Natural killer cell (primary cell): Measurements from ENCODE around the gene PARVB. TPM values are rescaled to one million over a fixed set of nuclear protein-coding genes. Genes with fewer than 3 reads are reported as not detected.

Experiments used
- ATAC-seq, 3 donors: fragments of 150-1000 bp in 2 of 3; fragments of 200-7000 bp in 1 of 3; cut with Tn5 transposase; 1 replicate in 1 of 3; 2 replicates in 2 of 3; pipeline ENCODE4 v1.10.0; 2021; ENCODE audit warnings: mild to moderate bottlenecking in 2 of 3, moderate library complexity in 2 of 3
- DNase-seq, 2 donors: peaks; one replicate each; pipeline versions ENCODE4 v3.0.0 to v3.0.0-alpha.2; 2013 to 2021; ENCODE audit warnings: mixed read lengths in 1 of 2
- H3K27ac ChIP-seq: one replicate; pipeline ENCODE4 v1.5.1; 2013; ENCODE audit warnings: mild to moderate bottlenecking, low read length
- H3K27me3 ChIP-seq: one replicate; pipeline ENCODE4 v1.6.1; 2013; ENCODE audit warnings: low read length; ENCODE audit not compliant: control insufficient read depth, insufficient read depth
- H3K36me3 ChIP-seq: one replicate; pipeline ENCODE4 v1.6.1; 2013; ENCODE audit warnings: low read length; ENCODE audit not compliant: control insufficient read depth, insufficient read depth
- H3K4me1 ChIP-seq: one replicate; pipeline ENCODE4 v1.6.1; 2013; ENCODE audit warnings: low read length; ENCODE audit not compliant: control insufficient read depth, insufficient read depth
- H3K4me3 ChIP-seq: one replicate; pipeline ENCODE4 v1.5.1; 2013; ENCODE audit warnings: low read length
- H3K9me3 ChIP-seq: one replicate; pipeline ENCODE4 v1.6.1; 2013; ENCODE audit warnings: low read length; ENCODE audit not compliant: control insufficient read depth, insufficient read depth
- H3K27ac Mint-ChIP-seq, 2 donors: one replicate each; pipeline ENCODE4 v1.8.0; 2022; ENCODE audit warnings: mild to moderate bottlenecking in 2 of 2, mixed read lengths in 2 of 2, moderate library complexity in 1 of 2
- H3K27me3 Mint-ChIP-seq, 2 donors: one replicate each; pipeline ENCODE4 v1.8.0; 2022; ENCODE audit warnings: low read depth in 2 of 2, mixed read lengths in 2 of 2
- H3K36me3 Mint-ChIP-seq: one replicate; pipeline ENCODE4 v1.8.0; 2022; ENCODE audit warnings: mixed read lengths
- H3K4me1 Mint-ChIP-seq, 2 donors: one replicate each; pipeline ENCODE4 v1.8.0; 2022; ENCODE audit warnings: mixed read lengths in 2 of 2
- H3K4me3 Mint-ChIP-seq: one replicate; pipeline ENCODE4 v1.8.0; 2022; ENCODE audit warnings: mild to moderate bottlenecking, moderate library complexity, mixed read lengths
- H3K9me3 Mint-ChIP-seq, 2 donors: one replicate each; pipeline ENCODE4 v1.8.0; 2022; ENCODE audit warnings: mixed read lengths in 2 of 2
- CTCF ChIP-seq: fragments of 200-600 bp; IDR thresholded peaks from one replicate; pipeline ENCODE4 v1.8.0; 2022; ENCODE audit warnings: antibody characterized with exemption
- WGBS: methylation state at CpG from one replicate; pipeline ENCODE4 v1.1.7; 2013; ENCODE audit warnings: missing lambda C conversion rate; ENCODE audit not compliant: insufficient coverage; 5-methylcytosine and 5-hydroxymethylcytosine counted together
- intact Hi-C: fragments of 100-400 bp; cut with micrococcal nuclease; formaldehyde crosslinking; loops from one replicate; pipeline ENCODE4 v1.14.2; 2022
- total RNA-seq, 4 donors: library from RNA; stranded (reverse); fragments of 120-200 nt in 1 of 4; gene quantifications; one replicate each; pipeline versions ENCODE4 v1.2.3 to v1.2.4, GENCODE V29; 2013 to 2022

Gene PARVB
- total RNA-seq, 3 donors from 2014 or later (not counting 1 experiment from before 2014, with no cell fraction given) = 2.9 to 12.5 (median 8.1) TPM

GRCh38 chr22:44026630-44027511 lies 2.8 kb downstream of the PARVB start:
- H3K4me1 ChIP-seq = peaks cover 44% of the 10 kb centered on the region
- intact Hi-C loops = no loop called here
- no peak for TF ChIP-seq CTCF

DNA sequence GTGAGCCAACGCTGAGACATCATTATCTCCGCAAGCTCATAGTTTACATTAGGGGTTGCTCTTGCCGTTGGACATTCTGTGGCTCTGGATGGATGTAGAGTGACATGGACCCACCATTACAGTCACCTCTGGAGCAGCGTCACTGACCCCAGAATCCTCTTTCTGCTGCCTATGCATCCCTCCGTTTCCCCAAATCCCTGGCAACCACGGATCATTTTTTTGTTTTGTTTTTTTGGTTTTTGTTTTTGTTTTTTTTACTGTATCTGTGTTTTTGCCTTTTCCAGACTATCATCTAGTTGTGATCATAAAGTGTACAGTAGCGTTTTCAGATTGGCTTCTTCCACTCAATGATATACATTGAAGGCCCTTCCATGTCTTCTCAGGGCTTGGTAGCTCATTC lies 4.0 kb downstream of the PARVB start:
- H3K9me3 ChIP-seq = no peaks in the 10 kb centered on the region
- H3K4me3 ChIP-seq = no peak overlapping the region
- Mint-ChIP-seq H3K27me3 (peaks cover 12 to 18% of the 10 kb centered on the region in 2 donors), H3K36me3 (no peaks in the 10 kb centered on the region), H3K27ac (peak overlapping the region; percentile 19 to 63), H3K4me1 (peaks cover 27 to 35% of the 10 kb centered on the region in 2 donors), H3K9me3 (no peaks in the 10 kb centered on the region), H3K4me3 (no peak overlapping the region)
- WGBS = 92% methylated on average over 7 of the region's 7 CpGs
- no peaks in the 10 kb centered on the region for H3K36me3 ChIP-seq
- no peak for TF ChIP-seq CTCF
- no peak for ATAC-seq
- H3K27me3 ChIP-seq = no peaks in the 10 kb centered on the region
- intact Hi-C loops = no loop called here
- DNase-seq = no peak
- peaks cover 44% of the 10 kb centered on the region for H3K4me1 ChIP-seq
- no peak overlapping the region for H3K27ac ChIP-seq

More at GRCh38 chr22:44026630-44027511, 2.8 kb downstream of the PARVB start:
- Mint-ChIP-seq H3K27ac (peak overlapping the region; percentile 90 to 98), H3K4me3 (peak overlapping the region; percentile 83), H3K36me3 (no peaks in the 10 kb centered on the region), H3K4me1 (peaks cover 27 to 35% of the 10 kb centered on the region in 2 donors), H3K27me3 (peaks cover 12 to 18% of the 10 kb centered on the region in 2 donors), H3K9me3 (no peaks in the 10 kb centered on the region)
- no peaks in the 10 kb centered on the region for H3K36me3 ChIP-seq
- peak overlapping the region; percentile 6 for H3K4me3 ChIP-seq
- WGBS = 15% methylated on average over 28 of the region's 28 CpGs
- no peaks in the 10 kb centered on the region for H3K27me3 ChIP-seq
- no peaks in the 10 kb centered on the region for H3K9me3 ChIP-seq
- ATAC-seq (peak; percentile 83 to 86 (median 84)), DNase-seq (peak; percentile 64 to 91)
- peak overlapping the region; percentile 78 for H3K27ac ChIP-seq

DNA sequence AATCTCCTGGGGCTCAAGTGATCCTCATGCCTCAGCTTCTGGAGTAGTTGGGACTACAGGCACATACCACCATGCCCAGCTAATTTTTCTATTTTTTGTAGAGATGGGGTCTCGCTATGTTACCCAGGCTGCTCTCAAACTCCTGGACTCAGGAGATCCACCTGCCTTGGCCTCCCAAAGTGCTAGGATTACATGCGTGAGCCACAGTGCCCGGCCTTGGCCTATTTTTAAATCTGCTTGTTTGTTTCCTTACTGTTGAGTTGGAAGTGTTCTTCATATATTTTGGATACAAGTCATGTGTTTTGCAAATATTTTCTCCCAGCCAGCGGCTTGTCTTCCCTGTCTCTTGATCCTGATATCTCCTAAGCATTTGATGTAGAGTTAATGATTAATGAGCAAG lies 5.0 kb downstream of the PARVB start:
- no peak overlapping the region for H3K27ac Mint-ChIP-seq
- intact Hi-C loops = no loop called here
- Histone ChIP-seq H3K4me1 (peaks cover 38% of the 10 kb centered on the region), H3K27me3 (no peaks in the 10 kb centered on the region), H3K4me3 (no peak overlapping the region), H3K9me3 (no peaks in the 10 kb centered on the region), H3K36me3 (no peaks in the 10 kb centered on the region), H3K27ac (no peak overlapping the region)
- H3K9me3 Mint-ChIP-seq = no peaks in the 10 kb centered on the region
- H3K4me1 Mint-ChIP-seq = peaks cover 27 to 31% of the 10 kb centered on the region in 2 donors
- ATAC-seq (no peak), DNase-seq (no peak)
- H3K4me3 Mint-ChIP-seq = no peak overlapping the region
- H3K36me3 Mint-ChIP-seq = no peaks in the 10 kb centered on the region
- peaks cover 12 to 18% of the 10 kb centered on the region in 2 donors for H3K27me3 Mint-ChIP-seq
- no peak for TF ChIP-seq CTCF
- 97% methylated on average over 4 of the region's 4 CpGs for WGBS
